NCI-H345 (cell line): Measurements from ENCODE around the gene RNU6-1.

ENCODE experiments used
- DNase-seq: peaks from one replicate; lab custom pipeline; 2025; lab: John Stamatoyannopoulos, UW

The RNU6-1 gene

GRCh38 chr15:67832897-67833709 lies 6.7 kb downstream of the RNU6-1 start:
- no peak for DNase-seq

- no peak for DNase-seq
These were observed 7.8 kb downstream of the RNU6-1 start for GRCh38 chr15:67832031-67832551.

DNA sequence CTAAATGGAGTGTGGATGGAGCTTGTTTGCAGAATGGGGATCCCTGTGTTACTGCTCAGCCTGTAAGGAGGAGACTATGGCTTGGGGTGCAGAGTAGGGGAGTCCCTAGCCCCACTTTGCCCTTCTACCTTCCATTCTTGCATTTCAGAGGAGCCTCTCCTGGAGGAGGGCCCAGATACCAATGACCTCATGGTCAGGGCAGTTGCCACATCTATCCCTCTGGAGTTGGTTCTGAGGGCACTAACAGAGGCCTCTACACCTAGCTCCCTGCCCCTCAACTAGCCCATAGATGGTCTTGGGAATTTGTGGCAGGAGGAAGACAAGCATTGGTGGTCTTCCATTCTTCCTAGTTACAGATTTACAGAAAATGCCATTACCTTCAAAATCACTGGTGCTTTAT lies 8.5 kb downstream of the RNU6-1 start:
- no peak for DNase-seq

GRCh38 chr15:67829647-67830504 lies 10.0 kb downstream of the RNU6-1 start:
- DNase-seq = no peak

GRCh38 chr15:67828969-67829646 lies 10.7 kb downstream of the RNU6-1 start:
- DNase-seq = no peak

GRCh38 chr15:67828278-67828968 lies 11.4 kb downstream of the RNU6-1 start:
- no peak for DNase-seq

DNA sequence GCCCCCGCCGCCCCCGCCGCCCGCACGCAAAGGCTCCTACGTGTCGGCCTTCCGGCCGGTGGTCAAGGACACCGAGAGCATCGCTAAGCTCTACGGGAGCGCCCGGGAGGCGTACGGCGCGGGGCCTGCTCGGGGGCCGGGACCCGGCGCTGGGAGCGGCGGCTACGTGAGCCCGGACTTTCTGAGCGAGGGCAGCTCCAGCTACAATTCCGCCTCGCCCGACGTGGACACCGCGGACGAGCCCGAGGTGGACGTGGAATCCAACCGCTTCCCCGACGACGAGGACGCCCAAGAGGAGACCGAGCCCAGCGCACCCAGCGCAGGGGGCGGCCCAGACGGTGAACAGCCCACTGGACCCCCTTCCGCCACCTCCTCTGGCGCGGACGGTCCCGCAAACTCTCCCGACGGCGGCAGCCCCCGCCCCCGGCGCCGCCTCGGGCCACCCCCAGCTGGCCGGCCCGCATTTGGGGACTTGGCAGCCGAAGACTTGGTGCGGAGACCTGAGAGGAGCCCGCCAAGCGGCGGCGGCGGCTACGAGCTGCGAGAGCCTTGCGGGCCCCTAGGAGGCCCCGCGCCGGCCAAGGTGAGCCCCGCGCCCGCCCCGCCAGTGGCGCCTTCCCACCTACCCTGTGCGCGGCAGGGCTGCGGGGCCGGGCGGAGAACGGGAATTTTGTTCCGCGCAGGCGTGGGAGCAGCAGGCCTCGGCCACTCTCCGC lies 12.1 kb downstream of the RNU6-1 start:
- no peak for DNase-seq

DNA sequence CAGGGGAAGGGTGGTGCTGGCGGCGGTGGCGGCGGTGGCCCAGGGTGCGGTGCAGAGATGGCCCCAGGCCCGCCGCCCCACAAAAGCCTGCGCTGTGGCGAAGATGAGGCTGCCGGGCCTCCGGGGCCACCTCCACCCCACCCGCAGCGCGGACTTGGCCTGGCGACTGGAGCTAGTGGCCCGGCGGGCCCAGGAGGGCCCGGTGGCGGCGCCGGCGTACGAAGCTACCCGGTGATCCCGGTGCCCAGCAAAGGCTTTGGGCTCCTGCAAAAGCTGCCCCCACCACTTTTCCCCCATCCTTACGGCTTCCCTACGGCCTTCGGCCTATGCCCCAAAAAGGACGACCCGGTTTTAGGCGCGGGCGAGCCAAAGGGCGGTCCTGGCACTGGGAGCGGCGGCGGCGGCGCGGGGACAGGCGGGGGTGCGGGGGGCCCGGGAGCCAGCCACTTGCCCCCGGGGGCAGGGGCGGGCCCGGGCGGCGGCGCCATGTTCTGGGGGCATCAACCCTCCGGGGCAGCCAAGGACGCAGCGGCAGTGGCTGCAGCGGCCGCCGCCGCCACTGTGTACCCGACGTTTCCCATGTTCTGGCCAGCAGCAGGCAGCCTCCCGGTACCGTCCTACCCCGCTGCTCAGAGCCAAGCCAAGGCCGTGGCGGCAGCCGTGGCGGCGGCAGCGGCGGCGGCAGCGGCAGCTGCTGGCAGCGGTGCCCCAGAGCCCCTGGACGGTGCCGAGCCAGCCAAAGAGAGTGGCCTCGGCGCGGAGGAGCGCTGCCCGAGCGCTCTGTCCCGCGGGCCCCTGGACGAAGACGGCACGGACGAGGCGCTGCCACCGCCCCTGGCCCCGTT lies 12.9 kb downstream of the RNU6-1 start:
- DNase-seq = no peak

DNA sequence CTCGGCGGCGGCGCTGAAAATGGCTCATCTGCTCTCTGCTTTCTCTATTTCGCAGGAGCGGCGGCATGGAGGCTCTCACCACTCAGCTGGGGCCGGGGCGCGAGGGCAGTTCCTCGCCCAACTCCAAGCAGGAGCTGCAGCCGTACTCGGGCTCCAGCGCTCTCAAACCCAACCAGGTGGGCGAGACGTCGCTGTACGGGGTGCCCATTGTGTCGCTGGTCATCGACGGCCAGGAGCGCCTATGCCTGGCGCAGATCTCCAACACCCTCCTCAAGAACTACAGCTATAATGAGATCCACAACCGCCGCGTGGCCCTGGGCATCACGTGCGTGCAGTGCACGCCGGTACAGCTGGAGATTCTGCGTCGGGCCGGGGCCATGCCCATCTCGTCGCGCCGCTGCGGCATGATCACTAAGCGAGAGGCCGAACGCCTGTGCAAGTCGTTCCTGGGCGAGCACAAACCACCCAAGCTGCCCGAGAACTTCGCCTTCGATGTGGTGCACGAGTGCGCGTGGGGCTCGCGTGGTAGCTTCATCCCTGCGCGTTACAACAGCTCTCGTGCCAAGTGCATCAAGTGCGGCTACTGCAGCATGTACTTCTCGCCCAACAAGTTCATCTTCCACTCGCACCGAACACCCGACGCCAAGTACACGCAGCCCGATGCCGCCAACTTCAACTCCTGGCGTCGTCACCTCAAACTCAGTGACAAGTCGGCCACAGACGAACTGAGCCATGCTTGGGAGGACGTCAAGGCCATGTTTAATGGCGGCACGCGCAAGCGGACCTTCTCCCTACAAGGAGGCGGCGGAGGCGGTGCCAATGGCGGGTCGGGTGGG lies 13.7 kb downstream of the RNU6-1 start:
- DNase-seq = no peak

DNA sequence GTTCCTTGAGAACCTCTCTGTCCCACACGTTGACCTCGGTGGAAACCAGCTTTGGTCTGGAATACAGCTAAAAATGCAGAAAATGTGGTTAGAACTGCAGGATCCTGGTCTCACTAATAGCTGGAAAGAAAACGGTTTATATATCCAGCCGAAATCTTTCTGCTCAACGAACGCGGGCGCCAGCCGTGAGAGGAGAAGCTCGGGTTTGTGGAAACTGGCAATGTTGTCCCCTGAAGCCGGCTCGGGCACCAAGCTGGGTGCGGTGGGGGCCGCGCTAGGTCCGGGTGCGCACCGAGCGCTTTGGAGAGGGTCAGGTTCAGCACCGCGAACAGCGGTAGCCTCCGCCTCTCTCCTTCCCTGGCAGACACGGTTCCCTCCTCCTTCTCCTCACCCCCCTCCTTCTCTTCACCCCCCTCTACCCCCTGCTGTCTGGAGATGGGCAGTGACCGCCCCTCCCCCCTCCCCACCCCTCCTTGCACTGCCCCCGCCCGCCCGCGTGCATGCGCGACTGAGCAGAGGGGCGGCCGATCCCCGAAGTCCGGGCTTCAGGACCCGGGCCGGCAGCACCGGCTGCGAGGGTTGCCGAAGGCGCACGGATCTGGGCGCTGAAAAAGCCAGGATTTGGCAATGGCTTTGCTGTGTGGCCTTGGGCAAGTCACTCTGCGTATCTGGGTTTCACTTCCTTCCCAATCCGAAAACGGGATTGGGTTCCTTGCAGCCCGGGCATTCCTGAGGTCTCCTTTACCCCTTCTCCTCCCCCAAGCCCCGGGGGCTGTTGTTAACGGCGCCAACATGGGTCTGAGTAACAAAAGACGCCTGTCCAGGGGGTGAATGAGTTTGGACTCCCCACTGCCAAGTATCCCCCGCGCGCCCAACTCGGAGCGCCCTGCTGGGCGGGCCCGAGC lies 14.6 kb downstream of the RNU6-1 start, which contains the start of gene SKOR1:
TSS of gene SKOR1 (plus strand) at position 534 of the 905 bp plus-strand sequence. CDS start at position 628, 94 bp downstream.
- DNase-seq = no peak

DNA sequence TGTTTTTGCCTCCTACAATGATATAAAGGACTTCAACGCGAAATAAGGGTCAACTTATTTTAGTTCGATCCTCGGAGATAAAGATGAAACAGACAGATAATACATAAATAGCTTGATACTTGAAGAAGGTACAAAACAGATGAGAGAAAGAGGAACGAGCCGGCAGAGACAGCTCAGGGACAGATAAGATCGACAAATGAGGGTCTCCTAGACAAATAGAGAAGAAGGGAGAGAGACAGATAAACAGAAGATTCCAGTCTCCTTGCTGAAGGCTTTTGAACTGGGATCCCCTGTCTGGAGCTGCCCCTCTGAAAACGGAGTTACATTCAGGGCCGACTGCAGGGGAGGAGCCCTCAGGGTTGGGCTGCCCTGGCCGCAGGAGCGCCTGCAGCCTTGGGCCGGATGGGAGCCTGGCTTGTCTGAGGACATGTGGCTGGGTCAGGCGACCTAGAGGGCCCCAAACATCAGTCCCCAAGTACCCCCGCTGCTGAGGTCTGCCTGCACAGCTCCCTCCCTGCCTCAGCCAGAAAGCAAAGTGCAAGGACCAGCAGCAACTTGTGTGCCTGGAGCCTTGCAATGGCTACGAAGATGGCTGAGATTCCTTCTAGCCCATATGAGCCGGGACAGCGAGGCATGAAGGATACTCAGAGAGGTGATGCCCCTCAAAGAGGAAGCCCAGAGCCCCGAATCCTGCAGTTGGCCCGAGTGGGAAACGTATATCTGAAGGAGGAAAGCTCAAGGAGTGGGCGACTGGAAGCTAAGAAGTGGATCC lies 15.5 kb downstream of the RNU6-1 start:
- DNase-seq = no peak

DNA sequence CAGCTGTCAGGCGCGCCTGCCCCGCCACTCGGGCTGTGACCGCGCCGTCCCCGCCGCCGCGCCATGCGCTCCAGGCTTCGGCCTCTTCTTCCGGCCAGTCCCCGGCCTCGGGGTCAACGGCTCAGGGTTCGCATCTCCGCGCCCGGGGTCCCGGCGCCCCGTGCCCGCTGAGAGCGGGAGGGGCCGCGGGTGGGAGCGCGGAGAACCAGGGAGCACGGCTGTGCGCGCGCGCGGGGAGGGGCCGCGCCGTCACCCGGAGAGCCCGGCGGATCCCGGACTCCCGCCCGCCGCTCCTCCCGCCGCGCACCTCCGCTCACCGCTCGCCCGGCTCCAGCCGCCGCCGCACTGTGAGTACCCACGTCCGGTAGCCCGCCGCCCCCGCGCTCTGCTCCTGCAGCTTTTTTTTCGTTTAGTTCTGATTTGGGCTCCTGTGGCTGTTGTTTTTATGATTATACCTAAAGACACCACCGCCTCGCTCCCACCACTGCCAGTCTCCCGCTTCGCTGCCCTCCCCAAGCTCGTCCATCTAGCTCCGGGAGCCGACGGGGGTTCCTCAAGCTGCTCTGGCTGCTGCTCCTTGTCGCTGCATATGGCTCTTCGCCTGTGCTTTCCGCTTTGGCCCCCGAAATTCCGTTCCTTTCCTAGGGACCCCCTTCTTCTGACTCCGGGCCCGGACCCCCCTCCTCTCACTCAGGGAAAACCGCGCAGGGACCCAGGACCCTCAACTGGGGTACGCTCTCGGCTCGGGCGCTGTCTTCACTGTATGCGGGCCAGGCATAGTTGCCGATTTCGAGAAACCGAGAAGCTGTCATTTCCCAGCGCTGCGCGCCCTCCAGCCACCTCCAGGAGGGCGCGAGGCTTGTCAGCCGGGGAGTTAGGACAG lies 16.3 kb downstream of the RNU6-1 start:
- peak; percentile 33 for DNase-seq

DNA sequence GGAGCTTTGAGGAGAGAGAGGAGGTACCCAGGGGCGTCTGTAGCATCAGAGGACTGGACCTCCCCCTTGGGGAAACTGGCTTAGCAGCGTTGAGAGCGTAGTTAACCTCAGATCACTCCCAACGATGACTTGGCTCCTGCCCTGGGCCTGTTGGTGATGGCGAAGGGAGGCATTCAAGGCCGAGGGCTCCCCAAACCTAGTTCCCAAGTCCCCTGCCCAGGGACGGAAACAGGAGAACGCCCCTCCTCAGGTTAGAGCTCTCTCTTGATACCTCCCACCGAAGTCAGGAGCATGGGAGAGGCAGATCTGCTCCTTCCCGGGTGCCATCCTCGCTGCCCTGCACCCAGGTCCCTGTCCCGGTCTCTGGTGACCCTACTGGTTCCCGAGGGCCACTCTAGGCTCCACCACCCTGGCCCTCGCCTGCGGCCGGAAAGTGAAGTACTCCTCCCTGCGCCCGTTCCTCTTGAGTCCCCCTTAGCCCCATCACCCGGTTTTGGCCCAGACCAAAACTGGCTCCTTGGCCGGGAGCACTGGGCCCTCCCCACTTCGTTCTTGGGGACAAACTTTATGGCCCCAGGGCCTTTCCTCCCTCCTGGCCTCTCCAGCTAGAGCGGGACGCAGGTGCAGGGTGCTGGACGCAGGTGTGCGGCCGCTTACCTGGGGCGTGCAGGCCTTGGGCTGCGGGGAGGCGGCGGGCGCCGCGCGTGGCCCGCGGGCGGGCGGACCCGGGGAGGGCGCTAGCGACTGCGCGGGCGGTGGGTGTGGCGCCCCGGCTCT lies 17.1 kb downstream of the RNU6-1 start:
- DNase-seq = no peak

DNA sequence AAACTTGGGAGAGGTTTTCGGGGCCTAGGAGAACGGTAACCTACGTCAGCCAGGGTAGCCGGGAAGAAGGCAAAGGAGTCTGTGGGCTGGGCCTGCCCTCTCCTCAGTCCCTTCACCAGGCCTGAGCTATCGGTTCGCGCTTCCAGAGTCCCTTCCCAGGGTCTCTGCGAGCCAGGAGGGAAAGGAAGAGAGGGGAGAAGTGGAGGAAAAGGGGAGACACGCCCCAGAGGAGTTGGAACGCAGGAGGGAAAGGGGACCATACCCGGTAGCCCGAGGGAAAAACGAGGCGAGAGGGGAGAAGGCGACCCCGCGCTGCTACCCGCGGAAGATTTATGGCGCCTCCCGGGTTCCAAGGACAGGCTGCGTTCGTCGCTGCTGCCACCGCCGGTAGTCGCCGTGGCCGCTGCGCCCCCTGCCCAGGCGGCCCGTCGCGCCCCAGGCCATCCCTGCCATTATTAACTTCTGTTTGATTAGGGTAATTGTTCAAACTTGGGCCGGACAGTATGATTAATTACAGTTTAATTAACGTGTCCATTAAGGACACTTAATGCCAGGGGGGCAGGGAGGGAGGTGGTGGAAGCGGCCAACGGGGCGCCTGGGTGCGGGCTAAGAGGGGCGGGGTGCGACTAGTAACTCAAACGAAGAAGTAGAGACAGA lies 17.9 kb downstream of the RNU6-1 start:
- no peak for DNase-seq
